Upper lobe of left lung (tissue), 6 donors: ENCODE data around the gene MTREX. TPM values are rescaled to one million over a fixed set of nuclear protein-coding genes. Genes with fewer than 3 reads are reported as not detected.
A peak's percentile ranks its signal among the peaks of the same experiment; 100 is the strongest.

Source experiments
- ATAC-seq, 2 donors: fragments of 200-7000 bp; cut with Tn5 transposase; one replicate each; pipeline ENCODE4 v1.9.1; 2022; ENCODE audit warnings: mild to moderate bottlenecking in 2 of 2, moderate library complexity in 2 of 2; ENCODE audit not compliant: low FRiP score in 2 of 2
- DNase-seq, 2 donors: peaks; one replicate each; pipeline ENCODE4 v3.0.0-alpha.2; 2019 to 2020
- H3K27ac ChIP-seq, 4 donors: fragments of 200-600 bp; sonication (generic); one replicate each; pipeline ENCODE4 v1.5.1; 2016 to 2019
- H3K27me3 ChIP-seq, 4 donors: fragments of 200-600 bp; sonication (generic); one replicate each; pipeline ENCODE4 v1.5.1; 2017 to 2019
- H3K36me3 ChIP-seq, 4 donors: fragments of 200-600 bp; sonication (generic); one replicate each; pipeline ENCODE4 v1.5.1; 2016 to 2019
- H3K4me1 ChIP-seq, 4 donors: fragments of 200-600 bp; sonication (generic); one replicate each; pipeline ENCODE4 v1.5.1; 2018 to 2019
- H3K4me3 ChIP-seq, 4 donors: fragments of 200-600 bp; sonication (generic); one replicate each; pipeline ENCODE4 v1.5.1; 2017 to 2019; ENCODE audit warnings: mild to moderate bottlenecking in 2 of 4, moderate library complexity in 1 of 4
- H3K9me3 ChIP-seq, 4 donors: fragments of 200-600 bp; sonication (generic); one replicate each; pipeline ENCODE4 v1.5.1; 2018 to 2019
- EP300 ChIP-seq, 4 donors: sonication (generic); formaldehyde crosslinking; IDR thresholded peaks; one replicate each; pipeline ENCODE4 v1.5.1; 2017; ENCODE audit warnings: antibody characterized with exemption in 4 of 4, control low read depth in 2 of 4
- POLR2A ChIP-seq, 4 donors: fragments of 450-650 bp; IDR thresholded peaks; one replicate each; pipeline ENCODE4 v1.5.1; 2016 to 2017; ENCODE audit warnings: antibody characterized with exemption in 4 of 4, mild to moderate bottlenecking in 2 of 4
- POLR2AphosphoS5 ChIP-seq, 2 donors: sonication (generic); formaldehyde crosslinking; IDR thresholded peaks; one replicate each; pipeline ENCODE4 v1.5.1; 2017; ENCODE audit warnings: antibody characterized with exemption in 2 of 2
- WGBS, 2 donors: methylation state at CpG; one replicate each; pipeline ENCODE4 v1.1.5; 2017 to 2018; 5-methylcytosine and 5-hydroxymethylcytosine counted together
- total RNA-seq, 6 donors: library from RNA; depleted of rRNA in 4 of 6; stranded (reverse); fragments of >200 nt in 4 of 6; gene quantifications; one replicate each; pipeline versions ENCODE4 v1.1.0 to v1.2.1, GENCODE V29; 2016 to 2021
- TF ChIP-seq, protein P1 (sequence below), 6 experiments: fragments of 450-650 bp in 4 of 6; fragments of 200-600 bp in 2 of 6; sonication (generic) in 2 of 6; IDR thresholded peaks; one replicate each; pipeline ENCODE4 v1.5.1; 2016 to 2019; ENCODE audit warnings: antibody characterized with exemption in 6 of 6
- donor health status: DM: no; HTN: no; CAD: no; lungs with moderate emphysema.
- donor health status: DM: no; HTN: yes; CAD: no; lungs with severe emphysema.

MTREX gene
- total RNA-seq, 6 donors from 2014 or later, result 44.1 to 179 (median 61.6) TPM

DNA sequence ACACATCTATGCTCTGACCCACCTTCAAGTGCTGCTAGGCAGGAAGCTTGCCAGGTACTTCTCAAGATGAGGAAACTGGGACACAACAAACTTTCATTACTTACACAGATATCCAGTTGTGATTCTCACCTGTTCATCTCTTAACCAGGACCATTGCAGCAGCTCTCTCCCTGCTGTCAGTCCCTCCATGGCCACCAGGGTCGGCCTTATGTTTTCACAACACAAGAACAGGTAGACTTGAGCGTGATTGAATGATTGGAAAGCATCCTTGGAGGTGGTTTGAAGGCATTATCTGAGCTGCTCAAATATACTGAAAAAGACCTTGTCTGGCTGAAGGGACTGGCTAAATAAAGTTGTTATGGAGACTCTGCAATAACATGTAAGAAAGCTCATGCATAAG lies 94.4 kb downstream of the MTREX start:
- H3K27me3 ChIP-seq, result no peaks in the 10 kb centered on the region
- TF ChIP-seq, protein P1, sequence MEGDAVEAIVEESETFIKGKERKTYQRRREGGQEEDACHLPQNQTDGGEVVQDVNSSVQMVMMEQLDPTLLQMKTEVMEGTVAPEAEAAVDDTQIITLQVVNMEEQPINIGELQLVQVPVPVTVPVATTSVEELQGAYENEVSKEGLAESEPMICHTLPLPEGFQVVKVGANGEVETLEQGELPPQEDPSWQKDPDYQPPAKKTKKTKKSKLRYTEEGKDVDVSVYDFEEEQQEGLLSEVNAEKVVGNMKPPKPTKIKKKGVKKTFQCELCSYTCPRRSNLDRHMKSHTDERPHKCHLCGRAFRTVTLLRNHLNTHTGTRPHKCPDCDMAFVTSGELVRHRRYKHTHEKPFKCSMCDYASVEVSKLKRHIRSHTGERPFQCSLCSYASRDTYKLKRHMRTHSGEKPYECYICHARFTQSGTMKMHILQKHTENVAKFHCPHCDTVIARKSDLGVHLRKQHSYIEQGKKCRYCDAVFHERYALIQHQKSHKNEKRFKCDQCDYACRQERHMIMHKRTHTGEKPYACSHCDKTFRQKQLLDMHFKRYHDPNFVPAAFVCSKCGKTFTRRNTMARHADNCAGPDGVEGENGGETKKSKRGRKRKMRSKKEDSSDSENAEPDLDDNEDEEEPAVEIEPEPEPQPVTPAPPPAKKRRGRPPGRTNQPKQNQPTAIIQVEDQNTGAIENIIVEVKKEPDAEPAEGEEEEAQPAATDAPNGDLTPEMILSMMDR (IDR thresholded peaks at IDR 0.05), result peak in 1 of 6 experiments; percentile 16
- no peak for TF ChIP-seq POLR2AphosphoS5 (IDR thresholded peaks at IDR 0.05)
- no peak overlapping the region for H3K27ac ChIP-seq
- ATAC-seq (no peak), DNase-seq (no peak)
- H3K9me3 ChIP-seq, result no peaks in the 10 kb centered on the region
- H3K4me3 ChIP-seq, result no peak overlapping the region
- peaks cover 10 to 83% (median 20%) of the 10 kb centered on the region in 4 donors for H3K36me3 ChIP-seq
- H3K4me1 ChIP-seq, result peaks cover 0 to 2% (median 0%) of the 10 kb centered on the region in 4 donors
- 43 to 65% methylated on average over 2 of the region's 2 CpGs for WGBS, 2 donors

DNA sequence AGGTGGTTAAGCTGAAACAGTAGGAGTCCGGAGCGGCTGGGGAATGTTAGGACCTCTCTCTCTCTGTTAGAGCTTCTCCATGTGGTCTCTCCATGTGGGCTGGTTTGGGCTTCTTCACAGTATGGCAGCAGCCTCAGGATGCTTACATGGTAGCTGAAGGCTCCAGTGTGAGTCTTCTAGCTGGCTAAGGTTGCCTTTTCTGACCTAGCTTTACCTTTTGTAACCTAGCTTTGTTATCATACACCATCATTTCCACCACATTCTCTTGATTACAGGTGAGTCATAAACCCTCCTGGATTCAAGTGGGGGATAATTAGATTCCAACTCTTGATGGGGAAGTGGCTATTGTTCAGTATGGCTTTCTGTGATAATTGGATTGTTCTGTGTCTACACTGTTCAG lies 98.5 kb downstream of the MTREX start:
- Histone ChIP-seq H3K4me3 (no peak overlapping the region), H3K9me3 (no peaks in the 10 kb centered on the region), H3K27ac (no peak overlapping the region), H3K4me1 (peaks cover 0 to 3% (median 1%) of the 10 kb centered on the region in 4 donors), H3K27me3 (no peaks in the 10 kb centered on the region), H3K36me3 (peaks cover 3 to 63% (median 13%) of the 10 kb centered on the region in 4 donors)
- ATAC-seq (peak in 1 of 2 donors; percentile 40), DNase-seq (no peak)
- 92 to 97% methylated on average over 2 of the region's 2 CpGs for WGBS, 2 donors
- TF ChIP-seq EP300 (IDR thresholded peaks at IDR 0.05) (no peak), POLR2AphosphoS5 (IDR thresholded peaks at IDR 0.05) (no peak), POLR2A (IDR thresholded peaks at IDR 0.05) (no peak)
- TF ChIP-seq, protein P1 (IDR thresholded peaks at IDR 0.05), result no peak

DNA sequence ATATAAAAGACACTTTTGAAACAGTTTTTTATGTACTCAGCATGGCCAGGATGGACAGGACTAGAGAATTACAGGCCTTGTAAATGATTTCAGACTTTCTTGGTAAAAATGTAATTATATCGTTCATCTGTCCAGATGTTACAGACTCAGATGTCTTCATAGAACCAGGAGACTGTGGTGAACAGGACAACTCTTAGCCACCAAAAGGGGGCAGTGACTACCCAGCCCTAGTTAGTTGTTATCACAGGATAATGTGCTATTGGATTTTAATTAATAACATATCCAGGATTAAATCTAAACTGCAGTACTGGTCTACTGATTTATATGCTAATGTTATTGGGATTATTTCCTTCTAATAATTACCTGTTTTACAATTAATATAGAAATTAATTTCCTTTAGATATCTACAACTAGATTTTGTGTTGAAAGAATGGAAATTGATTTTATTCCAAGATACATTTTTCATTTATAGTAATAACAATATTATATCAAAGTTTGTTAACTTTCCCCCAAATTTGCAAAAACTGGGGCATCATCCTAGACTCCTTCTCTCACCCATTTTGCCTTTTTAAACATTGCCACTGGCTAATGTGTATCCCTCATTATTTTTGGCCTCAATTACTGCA lies 99.4 kb downstream of the MTREX start:
- no peaks in the 10 kb centered on the region for H3K27me3 ChIP-seq
- no peak overlapping the region for H3K4me3 ChIP-seq
- peaks cover 0 to 3% (median 1%) of the 10 kb centered on the region in 4 donors for H3K4me1 ChIP-seq
- whole genome bisulfite sequencing, 2 donors, result 54 to 70% methylated on average over 1 of the region's 1 CpG
- ATAC-seq (peak in 1 of 2 donors; percentile 66), DNase-seq (no peak)
- H3K27ac ChIP-seq, result no peak overlapping the region
- H3K36me3 ChIP-seq, result peaks cover 5 to 63% (median 13%) of the 10 kb centered on the region in 4 donors
- H3K9me3 ChIP-seq, result no peaks in the 10 kb centered on the region
- TF ChIP-seq, protein P1 (IDR thresholded peaks at IDR 0.05), result peak; percentile 26 to 58 (median 44)
- TF ChIP-seq EP300 (IDR thresholded peaks at IDR 0.05), result no peak

DNA sequence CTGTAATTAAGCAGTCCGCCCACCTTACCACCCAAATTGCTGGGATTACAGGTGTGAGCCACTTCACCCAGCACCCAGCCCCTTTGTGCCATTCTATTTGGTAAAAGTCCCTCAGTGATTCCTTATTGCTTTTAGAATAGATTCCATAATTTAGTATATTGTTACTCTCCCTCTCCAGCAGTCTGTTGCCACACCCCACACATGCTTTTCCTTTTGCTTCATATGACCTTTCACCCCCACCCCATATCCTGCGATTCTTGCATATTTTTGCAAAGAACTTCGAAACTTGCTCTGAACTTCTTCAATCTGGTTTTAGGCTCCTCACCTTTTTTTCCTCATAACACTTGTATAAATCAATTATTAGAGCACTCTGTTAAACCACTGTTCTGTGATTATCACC lies 100.2 kb downstream of the MTREX start:
- TF ChIP-seq, protein P1 (IDR thresholded peaks at IDR 0.05), result no peak
- TF ChIP-seq EP300 (IDR thresholded peaks at IDR 0.05) (no peak), POLR2AphosphoS5 (IDR thresholded peaks at IDR 0.05) (no peak), POLR2A (IDR thresholded peaks at IDR 0.05) (no peak)
- H3K36me3 ChIP-seq, result peaks cover 5 to 61% (median 13%) of the 10 kb centered on the region in 4 donors

DNA sequence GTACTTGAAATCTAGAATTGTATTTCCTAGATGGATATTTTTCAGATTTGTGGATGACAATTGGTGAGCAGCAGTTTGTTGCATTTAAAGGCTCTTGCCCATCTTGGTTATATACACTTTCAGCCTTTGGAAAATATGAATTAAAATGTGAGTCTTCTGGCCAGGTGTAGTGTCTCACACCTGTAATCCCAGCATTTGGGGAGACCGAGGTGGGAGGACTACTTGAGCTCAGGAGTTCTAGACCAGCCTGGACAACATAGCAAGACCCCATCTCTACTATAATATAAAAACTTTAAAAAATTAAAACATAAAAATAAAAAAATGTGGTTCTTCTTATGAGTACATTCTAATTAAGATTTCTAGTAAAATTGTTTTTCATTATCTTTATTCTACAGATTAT lies 102.0 kb downstream of the MTREX start:
- peaks cover 5 to 50% (median 7%) of the 10 kb centered on the region in 4 donors for H3K36me3 ChIP-seq
- WGBS, 2 donors, result 96 to 100% methylated on average over 1 of the region's 1 CpG

More for the DNA sequence above, 100.2 kb downstream of the MTREX start:
- WGBS, 2 donors, result 80 to 81% methylated on average over 3 of the region's 3 CpGs
- DNase-seq (no peak), ATAC-seq (no peak)
- H3K27me3 ChIP-seq, result no peaks in the 10 kb centered on the region
- H3K4me3 ChIP-seq, result no peak overlapping the region
- H3K4me1 ChIP-seq, result peaks cover 0 to 3% (median 1%) of the 10 kb centered on the region in 4 donors
- no peaks in the 10 kb centered on the region for H3K9me3 ChIP-seq
- H3K27ac ChIP-seq, result no peak overlapping the region

More for the DNA sequence above, 102.0 kb downstream of the MTREX start:
- no peak overlapping the region for H3K27ac ChIP-seq
- DNase-seq (no peak), ATAC-seq (no peak)
- no peaks in the 10 kb centered on the region for H3K27me3 ChIP-seq
- peaks cover 0 to 3% (median 1%) of the 10 kb centered on the region in 4 donors for H3K4me1 ChIP-seq
- no peak overlapping the region for H3K4me3 ChIP-seq
- TF ChIP-seq POLR2A (IDR thresholded peaks at IDR 0.05), result no peak
- no peak for TF ChIP-seq POLR2AphosphoS5 (IDR thresholded peaks at IDR 0.05)
- no peak for TF ChIP-seq EP300 (IDR thresholded peaks at IDR 0.05)
- TF ChIP-seq, protein P1 (IDR thresholded peaks at IDR 0.05), result no peak
- H3K9me3 ChIP-seq, result no peaks in the 10 kb centered on the region
